ENCODE data around the gene GRAMD2B.
"Not testable (repeated sequence)": the region's sequence is repeated elsewhere in the genome, so short reads cannot be mapped to it uniquely, and the experiment has no call there.

GRAMD2B gene, protein sequence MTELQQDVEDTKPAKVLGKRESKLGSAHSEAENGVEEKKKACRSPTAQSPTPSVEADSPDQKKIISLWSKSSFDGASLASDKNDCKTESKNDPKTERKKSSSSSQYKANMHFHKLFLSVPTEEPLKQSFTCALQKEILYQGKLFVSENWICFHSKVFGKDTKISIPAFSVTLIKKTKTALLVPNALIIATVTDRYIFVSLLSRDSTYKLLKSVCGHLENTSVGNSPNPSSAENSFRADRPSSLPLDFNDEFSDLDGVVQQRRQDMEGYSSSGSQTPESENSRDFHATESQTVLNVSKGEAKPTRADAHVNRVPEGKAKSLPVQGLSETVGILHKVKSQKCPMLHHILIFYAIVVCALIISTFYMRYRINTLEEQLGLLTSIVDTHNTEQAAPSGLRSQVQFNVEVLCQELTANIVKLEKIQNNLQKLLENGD

GRCh38 chr5:126422994-126423788 lies at the start of gene GRAMD2B:
Gene GRAMD2B (plus strand): TSS chr5:126423409. CDS start chr5:126423607, 198 bp downstream.
- DNase-seq = peak; percentile 68

DNA sequence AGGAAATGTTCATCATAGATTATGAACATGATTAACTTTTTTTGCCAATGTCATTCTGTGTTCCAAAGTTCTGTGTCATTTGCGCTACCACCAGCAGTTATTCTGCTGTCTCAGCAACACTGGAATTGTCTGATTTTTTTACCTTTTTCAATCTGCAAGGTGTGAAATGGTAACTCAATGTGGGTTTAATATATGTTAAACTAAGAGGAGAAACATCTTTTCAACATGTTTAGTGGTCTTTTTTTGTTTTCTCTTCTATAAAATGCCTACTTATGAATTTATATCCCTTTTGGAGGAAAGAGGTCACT lies 49.1 kb upstream of the GRAMD2B start:
- DNase-seq = no peak

GRCh38 chr5:126376443-126376842 lies 46.8 kb upstream of the GRAMD2B start:
- DNase-seq = no peak

DNA sequence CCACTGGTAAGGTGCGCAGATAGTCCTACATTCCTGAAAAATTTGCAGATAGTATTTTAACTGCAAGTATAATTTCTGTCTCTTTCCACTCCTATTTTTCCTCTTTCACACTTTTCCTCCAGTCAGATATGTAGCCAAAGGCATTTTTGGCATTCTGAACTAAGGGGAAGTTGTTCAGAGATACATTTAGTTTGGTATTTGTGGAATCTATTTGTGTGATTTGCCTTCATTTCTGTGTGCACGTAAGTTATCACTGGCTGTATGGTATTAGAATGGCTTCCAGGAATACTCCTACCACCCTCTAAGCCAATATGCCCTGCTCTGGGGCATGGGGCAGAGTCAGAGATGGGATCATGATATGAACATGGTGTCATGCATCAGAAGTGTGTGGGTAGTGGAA lies 45.8 kb upstream of the GRAMD2B start:
- DNase-seq = no peak

DNA sequence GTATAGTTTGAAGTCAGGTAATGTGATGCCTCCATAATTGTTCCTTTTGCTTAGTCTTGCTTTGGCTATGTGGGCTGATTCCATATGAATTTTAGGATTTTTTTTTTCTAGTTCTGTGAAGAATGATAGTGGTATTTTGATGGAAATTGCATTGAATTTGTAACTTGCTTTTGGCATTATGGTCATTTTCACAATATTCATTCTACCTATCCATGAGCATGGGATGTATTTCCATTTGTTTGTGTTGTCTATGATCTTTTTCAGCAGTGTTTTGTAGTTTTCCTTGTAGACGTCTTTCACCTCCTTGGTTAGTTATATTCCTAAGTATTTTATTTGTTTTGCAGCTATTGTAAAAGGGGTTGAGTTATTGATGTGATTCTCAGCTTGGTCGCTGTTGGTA lies 42.9 kb upstream of the GRAMD2B start:
- DNase-seq = not testable (repeated sequence)

- peak; percentile 36 for DNase-seq
These were observed 40.0 kb upstream of the GRAMD2B start for GRCh38 chr5:126383246-126383645.

- no peak for DNase-seq
These were observed 39.4 kb upstream of the GRAMD2B start for GRCh38 chr5:126383776-126384175.

DNA sequence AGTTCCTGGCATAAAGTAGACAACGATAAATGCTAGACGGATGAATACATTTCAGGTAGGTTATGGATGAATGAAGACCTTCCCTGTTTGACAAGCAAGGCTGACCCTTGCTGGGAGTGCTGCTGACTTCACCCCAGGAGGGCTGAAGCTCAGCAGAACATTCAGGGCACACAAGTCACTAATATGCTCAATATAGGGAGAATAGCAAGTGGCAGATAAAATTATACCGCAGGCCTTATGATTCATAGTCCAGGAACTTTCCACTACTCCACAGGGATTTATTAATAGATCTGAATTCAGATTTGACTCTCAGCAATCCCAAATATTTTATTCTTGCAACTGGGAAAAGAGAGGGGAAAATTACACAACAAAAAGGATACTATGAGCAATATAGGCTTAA lies 38.2 kb upstream of the GRAMD2B start:
- DNase-seq = peak; percentile 84

GRCh38 chr5:126385524-126386502 lies 37.4 kb upstream of the GRAMD2B start:
- DNase-seq = no peak

GRCh38 chr5:126389179-126389578 lies 34.0 kb upstream of the GRAMD2B start:
- DNase-seq = no peak

DNA sequence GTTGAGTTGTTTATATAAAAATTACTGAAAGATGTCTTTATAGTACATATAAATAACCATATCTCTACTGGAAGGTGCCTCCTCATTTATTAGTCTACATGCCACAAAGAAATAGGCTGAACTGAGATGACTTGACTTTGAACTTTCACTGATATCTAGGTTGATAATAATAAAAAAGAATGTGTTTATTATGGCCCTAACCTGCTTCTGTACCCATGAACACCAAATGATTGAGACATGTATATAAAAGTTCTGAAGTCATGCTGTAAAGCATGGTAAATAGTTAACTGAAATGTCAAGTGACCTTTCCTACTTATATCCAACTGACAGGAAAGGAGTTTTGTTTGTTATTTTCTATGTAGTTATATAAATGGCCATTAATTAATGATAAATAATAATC lies 33.2 kb upstream of the GRAMD2B start:
- no peak for DNase-seq

- no peak for DNase-seq
These were observed 31.8 kb upstream of the GRAMD2B start for GRCh38 chr5:126391386-126391785.

DNA sequence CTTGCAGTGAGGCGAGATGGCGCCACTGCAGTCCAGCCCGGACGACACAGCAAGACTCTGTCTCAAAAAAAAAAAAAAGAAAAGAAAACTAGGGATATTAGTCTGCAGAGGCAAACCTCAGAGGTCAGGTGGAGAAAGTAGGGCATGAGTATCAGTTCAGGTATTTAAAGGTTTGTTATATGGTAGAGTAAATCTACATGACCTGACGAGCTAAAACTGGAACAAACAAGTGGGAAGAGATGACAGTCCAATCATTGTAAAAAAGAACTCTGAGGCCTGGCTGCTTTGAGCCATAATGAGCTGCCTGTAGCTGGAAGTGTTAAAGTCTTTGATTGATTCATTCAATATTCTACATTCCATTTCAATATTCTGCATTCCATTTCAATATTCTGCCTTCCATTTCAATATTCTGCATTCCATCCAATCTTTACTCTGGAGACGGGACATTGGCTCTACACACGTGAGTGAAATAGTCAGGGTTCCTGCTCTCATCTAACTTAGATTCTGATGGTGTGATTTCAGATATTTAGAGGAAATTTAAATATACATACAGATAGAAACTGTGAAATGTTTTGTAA lies 28.9 kb upstream of the GRAMD2B start:
- DNase-seq = no peak

GRCh38 chr5:126395198-126395597 lies 28.0 kb upstream of the GRAMD2B start:
- DNase-seq = no peak

DNA sequence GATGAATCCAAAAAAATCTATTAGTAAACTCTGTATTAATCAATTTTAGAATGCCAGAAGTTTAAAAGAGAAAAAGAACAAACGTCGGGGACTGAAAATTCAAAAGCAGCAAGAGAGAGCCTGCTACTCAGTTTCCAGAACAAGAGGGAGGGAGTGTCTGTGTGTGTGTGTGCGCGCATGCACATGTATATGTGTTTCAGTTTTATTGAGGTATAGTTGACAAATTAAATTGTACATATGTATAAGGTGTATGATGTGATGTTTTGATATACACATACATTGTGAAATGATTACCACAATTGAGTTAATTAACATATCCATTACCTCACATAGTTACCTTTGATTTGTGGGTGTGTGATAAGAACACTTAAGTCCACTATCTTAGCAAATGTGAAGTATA lies 27.6 kb upstream of the GRAMD2B start:
- DNase-seq = no peak

- not testable (repeated sequence) for DNase-seq
These were observed 26.5 kb upstream of the GRAMD2B start for GRCh38 chr5:126396721-126397120.

DNA sequence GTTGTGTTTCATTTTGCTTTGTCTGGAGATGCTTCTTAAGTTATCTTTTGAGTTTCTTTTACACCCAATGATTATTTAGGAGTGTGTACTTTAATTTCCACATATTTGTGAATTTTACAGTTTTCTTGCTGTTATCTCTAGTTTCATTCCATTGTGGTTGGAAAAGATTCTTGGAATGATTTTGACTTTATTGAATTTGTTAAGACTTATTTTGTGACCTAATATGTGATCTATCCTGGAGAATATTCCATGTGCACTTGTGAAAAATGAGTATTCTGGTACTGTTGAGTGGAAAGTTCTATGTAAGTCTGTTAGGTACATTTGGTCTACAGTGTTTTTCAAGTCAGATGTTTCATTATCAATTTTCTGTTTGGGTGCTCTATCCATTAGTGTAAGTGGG lies 24.4 kb upstream of the GRAMD2B start:
- DNase-seq = no peak

DNA sequence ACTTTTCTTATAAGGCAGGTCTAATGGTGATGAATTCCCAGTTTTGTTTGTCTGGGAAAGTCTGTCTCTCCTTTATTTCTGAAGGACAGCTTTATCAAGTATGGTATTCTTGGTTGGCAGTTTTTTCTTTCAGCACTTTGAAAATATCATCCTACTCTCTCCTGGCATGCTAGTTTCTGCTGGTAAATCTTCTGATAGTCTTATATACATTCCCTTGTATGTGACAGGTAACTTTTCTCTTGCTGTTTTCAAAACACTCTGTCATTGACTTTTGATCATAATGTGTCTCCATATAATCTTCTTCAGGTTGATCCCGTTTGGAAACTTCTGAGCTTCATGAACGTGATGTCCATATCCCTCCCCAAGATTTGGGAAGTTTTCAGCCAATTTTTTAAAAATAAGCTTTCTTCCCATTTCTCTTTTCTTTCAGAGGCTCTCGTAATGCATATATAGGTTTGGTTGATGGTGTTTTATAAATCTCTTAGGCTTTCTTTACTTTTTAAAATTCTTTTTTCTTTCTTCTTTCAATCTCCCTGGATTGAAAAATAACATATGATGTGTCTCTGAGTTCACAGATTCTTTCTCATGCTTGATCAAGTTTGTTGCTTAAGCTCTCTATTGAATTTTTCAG lies 22.5 kb upstream of the GRAMD2B start:
- no peak for DNase-seq

DNA sequence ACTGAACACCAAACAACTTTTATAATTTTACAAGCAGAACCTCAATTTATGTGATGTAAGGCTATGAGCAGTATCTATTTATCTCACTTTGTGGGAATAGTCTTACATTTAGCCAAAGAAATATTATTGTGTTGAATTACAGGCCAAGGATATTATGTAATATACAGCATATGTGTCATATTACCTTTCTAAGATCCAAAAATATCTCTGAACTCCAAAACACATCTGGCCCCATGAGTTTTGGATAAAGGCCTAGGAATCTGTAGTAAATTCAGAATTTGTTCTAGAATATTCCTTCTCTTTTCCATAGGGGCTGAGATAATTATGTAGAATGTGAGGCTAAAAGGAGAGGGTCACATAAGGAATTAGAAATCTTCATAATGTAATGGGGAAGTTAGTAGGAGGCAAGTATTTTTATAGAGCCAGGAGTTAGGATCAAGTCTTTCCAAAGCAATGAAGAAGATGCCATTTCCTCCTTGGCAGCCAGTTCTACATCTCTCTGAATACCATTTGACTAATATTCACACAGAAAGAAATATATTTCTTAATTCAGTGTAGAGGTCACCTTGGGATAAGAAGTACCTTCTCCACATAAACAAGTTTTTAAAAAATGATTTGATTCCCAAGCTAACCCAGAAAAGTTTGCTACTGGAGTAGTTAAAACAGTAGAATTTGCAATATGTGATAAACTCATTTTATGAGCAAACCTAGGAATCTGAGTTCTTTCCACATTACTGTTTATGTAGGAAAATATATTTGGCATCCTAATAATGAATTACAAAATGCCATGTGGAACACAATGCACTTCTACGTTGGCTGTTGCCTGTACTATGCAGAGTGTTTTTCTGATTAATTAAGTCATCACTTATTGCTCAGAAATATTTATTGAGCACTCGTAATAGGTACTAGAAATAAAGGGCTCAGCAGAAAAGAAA lies 20.3 kb upstream of the GRAMD2B start:
- no peak for DNase-seq

GRCh38 chr5:126403876-126404275 lies 19.3 kb upstream of the GRAMD2B start:
- DNase-seq = no peak

- DNase-seq = no peak
These were observed 12.6 kb upstream of the GRAMD2B start for GRCh38 chr5:126410623-126411022.
